ENCODE data around the gene BMP6.

The BMP6 gene

GRCh38 chr6:7726416-7727085 lies 652 bp downstream of the BMP6 start:
- TF ChIP-seq CTCF (conservative IDR thresholded peaks at IDR 0.05; ENCODE audit: low read depth, low read length): no peak
- peak overlapping the region; percentile 63 for H3K4me3 ChIP-seq (ENCODE audit: low read depth, low read length)
- no peak for DNase-seq (ENCODE audit: low read depth)

GRCh38 chr6:7727086-7727945 lies 1.4 kb downstream of the BMP6 start:
- DNase-seq (ENCODE audit: low read depth): no peak
- H3K4me3 ChIP-seq (ENCODE audit: low read depth, low read length): peak overlapping the region; percentile 37
- TF ChIP-seq CTCF (conservative IDR thresholded peaks at IDR 0.05; ENCODE audit: low read depth, low read length): no peak

- DNase-seq (ENCODE audit: low read depth): no peak
- no peak for TF ChIP-seq CTCF (conservative IDR thresholded peaks at IDR 0.05; ENCODE audit: low read depth, low read length)
- H3K4me3 ChIP-seq (ENCODE audit: low read depth, low read length): peak overlapping the region; percentile 23
Observed at GRCh38 chr6:7727946-7728854, 2.3 kb downstream of the BMP6 start.

GRCh38 chr6:7728855-7729590 lies 3.1 kb downstream of the BMP6 start:
- no peak for DNase-seq (ENCODE audit: low read depth)
- H3K4me3 ChIP-seq (ENCODE audit: low read depth, low read length): peak overlapping the region; percentile 23
- TF ChIP-seq CTCF (conservative IDR thresholded peaks at IDR 0.05; ENCODE audit: low read depth, low read length): no peak

- no peak for TF ChIP-seq CTCF (conservative IDR thresholded peaks at IDR 0.05; ENCODE audit: low read depth, low read length)
- H3K4me3 ChIP-seq (ENCODE audit: low read depth, low read length): no peak overlapping the region
- no peak for DNase-seq (ENCODE audit: low read depth)
Observed at GRCh38 chr6:7730001-7730783, 4.3 kb downstream of the BMP6 start.

All from choroid plexus epithelial cell (primary cell).